ENCODE data around the gene DHRS4L2. TPM values are rescaled to one million over a fixed set of nuclear protein-coding genes. Genes with fewer than 3 reads are reported as not detected.
"Not testable (repeated sequence)": the region's sequence is repeated elsewhere in the genome, so short reads cannot be mapped to it uniquely, and the experiment has no call there.

DHRS4L2 gene
- total and polyA plus RNA-seq, 10 of the 15 experiments (the other 5 are each of a cell fraction or from before 2014, with no cell fraction given), result 2.8 to 49.3 (median 21.8) TPM

- Histone ChIP-seq H3K36me3 (ENCODE audit: control insufficient read depth in 2 of 2, insufficient read depth in 2 of 2, low read length in 1 of 2) (no peaks in the 10 kb centered on the region), H3K9me3 (replicated peaks; ENCODE audit: control insufficient read depth, insufficient read depth, low read length) (no peaks in the 10 kb centered on the region; the same call in 2 of the 3 replicates), H3K9ac (ENCODE audit: control insufficient read depth, insufficient read depth, low read length) (no peak overlapping the region), H3K4me3 (no peak overlapping the region), H3K27ac (ENCODE audit: control insufficient read depth, insufficient read depth) (no peak overlapping the region), H3K4me2 (ENCODE audit: control insufficient read depth, insufficient read depth) (no peak overlapping the region), H3K27me3 (replicated peaks in 1 of 2; ENCODE audit: control insufficient read depth in 2 of 2, insufficient read depth in 2 of 2, low read length in 1 of 2) (no peaks in the 10 kb centered on the region), H2AFZ (ENCODE audit: control insufficient read depth, low read depth, low read length) (no peak overlapping the region), H4K20me1 (ENCODE audit: control insufficient read depth, insufficient read depth) (no peaks in the 10 kb centered on the region), H3K4me1 (ENCODE audit: control insufficient read depth, insufficient read depth, low read length) (no peaks in the 10 kb centered on the region), H3K79me2 (ENCODE audit: control insufficient read depth, insufficient read depth, low read length) (peaks cover 2% of the 10 kb centered on the region; the same call in 1 of the 2 replicates)
- FAIRE-seq (no peak), ATAC-seq (no peak), DNase-seq (ENCODE audit: low read depth, low spot score) (no peak)
- WGBS (ENCODE audit: insufficient coverage, insufficient replicate concordance, low lambda C conversion rate, missing lambda C conversion rate), result 84% methylated on average over 6 of the region's 6 CpGs
- ChIA-PET RAD21 (ENCODE audit: unreplicated experiment) (no interaction called here), POLR2A (interaction anchor here (0.7 kb wide), 1 partner anchor 56 kb away, joined by 3 read pairs; no protein-coding TSS in a partner anchor), SMC1A (ENCODE audit: uncharacterized antibody, unreplicated experiment) (no interaction called here), CTCF (no interaction called here)
- intact Hi-C loops (cut with micrococcal nuclease; ENCODE audit: unreplicated experiment), result loop anchor here (5.0 kb wide), 1 partner anchor 363 kb away; no protein-coding TSS in a partner anchor
- in situ Hi-C loops (cut with MboI), result no loop called here
- TF ChIP-seq PML (IDR thresholded peaks at IDR 0.05; ENCODE audit: low read length), result no peak
- no peak for TF ChIP-seq SIN3A (IDR thresholded peaks at IDR 0.05; ENCODE audit: low read depth, low read length)
- no peak for TF ChIP-seq MYC (IDR thresholded peaks at IDR 0.05; ENCODE audit: insufficient read depth, insufficient read length, insufficient replicate concordance, low read length, severe bottlenecking)
- no peak for TF ChIP-seq FOXK2 (IDR thresholded peaks at IDR 0.05)
- TF ChIP-seq RCOR1 (conservative IDR thresholded peaks at IDR 0.05; ENCODE audit: low read depth, low read length), result no peak
- no peak for TF ChIP-seq EP300 (IDR thresholded peaks at IDR 0.05; ENCODE audit: borderline replicate concordance in 1 of 2, control insufficient read depth in 1 of 2, low read depth in 2 of 2, low read length in 2 of 2)
- no peak for TF ChIP-seq IKZF1 (conservative IDR thresholded peaks at IDR 0.05)
- TF ChIP-seq RELB (IDR thresholded peaks at IDR 0.05; ENCODE audit: low read depth), result no peak
- no peak for TF ChIP-seq ZNF217 (IDR thresholded peaks at IDR 0.05)
- no peak for TF ChIP-seq NFYA (IDR thresholded peaks at IDR 0.05; ENCODE audit: borderline replicate concordance, low read depth, low read length)
- TF ChIP-seq USF1 (IDR thresholded peaks at IDR 0.05; ENCODE audit: borderline replicate concordance, extremely low read length, insufficient read depth, low read depth, low read length), result no peak
- TF ChIP-seq ZNF24 (IDR thresholded peaks at IDR 0.05), result no peak
- TF ChIP-seq BACH1 (IDR thresholded peaks at IDR 0.05; ENCODE audit: borderline replicate concordance), result no peak
- BruUV-seq (replicated peaks), result no TSS peak
Observed at GRCh38 chr14:23950411-23951135, 38.2 kb upstream of the DHRS4L2 start.

GRCh38 chr14:23951136-23951466, 37.6 kb upstream of the DHRS4L2 start:
- H2AFZ ChIP-seq (ENCODE audit: control insufficient read depth, low read depth, low read length); H3K36me3 ChIP-seq (ENCODE audit: control insufficient read depth in 2 of 2, insufficient read depth in 2 of 2, low read length in 1 of 2); POLR2A ChIA-PET; H3K27me3 ChIP-seq (replicated peaks in 1 of 2; ENCODE audit: control insufficient read depth in 2 of 2, insufficient read depth in 2 of 2, low read length in 1 of 2); SMC1A ChIA-PET (ENCODE audit: uncharacterized antibody, unreplicated experiment); RAD21 ChIA-PET (ENCODE audit: unreplicated experiment); ATAC-seq; DNase-seq (ENCODE audit: low read depth, low spot score); FAIRE-seq; H3K79me2 ChIP-seq (ENCODE audit: control insufficient read depth, insufficient read depth, low read length); H3K4me1 ChIP-seq (ENCODE audit: control insufficient read depth, insufficient read depth, low read length); H3K27ac ChIP-seq (ENCODE audit: control insufficient read depth, insufficient read depth); H3K9ac ChIP-seq (ENCODE audit: control insufficient read depth, insufficient read depth, low read length); H4K20me1 ChIP-seq (ENCODE audit: control insufficient read depth, insufficient read depth); H3K4me3 ChIP-seq; BruUV-seq (replicated peaks); CTCF ChIA-PET; H3K9me3 ChIP-seq (replicated peaks; ENCODE audit: control insufficient read depth, insufficient read depth, low read length); H3K4me2 ChIP-seq (ENCODE audit: control insufficient read depth, insufficient read depth); in situ Hi-C loops (cut with MboI): not testable (repeated sequence)
- intact Hi-C loops (cut with micrococcal nuclease; ENCODE audit: unreplicated experiment), result loop anchor here (5.0 kb wide), 1 partner anchor 364 kb away; no protein-coding TSS in a partner anchor
- 95% methylated on average over 3 of the region's 3 CpGs for WGBS (ENCODE audit: insufficient coverage, insufficient replicate concordance, low lambda C conversion rate, missing lambda C conversion rate)
